Activated T-helper 2 cell treated with anti-CD3 and anti-CD28 coated beads, Interferon-gamma antibody, Interleukin-2, Interleukin-4, amounts not matched to agents 10 μg/mL and 5 μg/mL and 100 μg/mL, durations not matched to agents 14 hours and 24 hours and 36 hours (primary cell): ENCODE measurements around the gene ZNF320. TPM values are rescaled to one million over a fixed set of nuclear protein-coding genes. Genes with fewer than 3 reads are reported as not detected.
A peak's percentile ranks its signal among the peaks of the same experiment; 100 is the strongest.
"Not testable (repeated sequence)": the region's sequence is repeated elsewhere in the genome, so short reads cannot be mapped to it uniquely, and the experiment has no call there.

Source experiments
- DNase-seq: peaks from one replicate; pipeline ENCODE4 v3.0.0; 2021; ENCODE audit warnings: low spot score
- H3K27ac Mint-ChIP-seq: one replicate; pipeline ENCODE4 v1.8.0; 2021; ENCODE audit warnings: mixed read lengths
- H3K27me3 Mint-ChIP-seq: one replicate; pipeline ENCODE4 v1.8.0; 2021; ENCODE audit warnings: low read depth, mixed read lengths
- H3K36me3 Mint-ChIP-seq: one replicate; pipeline ENCODE4 v1.8.0; 2021; ENCODE audit warnings: low read depth, mixed read lengths
- H3K4me1 Mint-ChIP-seq: one replicate; pipeline ENCODE4 v1.8.0; 2021; ENCODE audit warnings: low read depth, mixed read lengths
- H3K4me3 Mint-ChIP-seq: one replicate; pipeline ENCODE4 v1.8.0; 2021; ENCODE audit warnings: low read depth, mild to moderate bottlenecking, moderate library complexity, mixed read lengths
- H3K9me3 Mint-ChIP-seq: one replicate; pipeline ENCODE4 v1.8.0; 2021; ENCODE audit warnings: mixed read lengths
- intact Hi-C: fragments of 100-400 bp; cut with micrococcal nuclease; formaldehyde crosslinking; loops from one replicate; pipeline ENCODE4 v1.15.1; 2023
- total RNA-seq: library from RNA; stranded (reverse); gene quantifications from 2 replicates; pipeline ENCODE4 v1.2.3, GENCODE V29; 2022

The ZNF320 gene
- total RNA-seq, 1 donor from 2014 or later = 9.1 TPM

- intact Hi-C loops = loop anchor here (2.0 to 10.0 kb wide), 3 partner anchors 161 to 454 kb away; partner anchors contain the start of genes ZNF160, ZNF611 and ZNF765
- not testable (repeated sequence) for H3K27me3 Mint-ChIP-seq, DNase-seq, H3K27ac Mint-ChIP-seq
- Mint-ChIP-seq H3K9me3 (peaks cover 36% of the 10 kb centered on the region), H3K4me3 (peak overlapping the region; percentile 90), H3K36me3 (peaks cover 43% of the 10 kb centered on the region), H3K4me1 (peaks cover 26% of the 10 kb centered on the region)
Measured at GRCh38 chr19:52940905-52941304, 43.5 kb upstream of the ZNF320 start.

GRCh38 chr19:52938761-52939160 lies 41.3 kb upstream of the ZNF320 start:
- DNase-seq = no peak
- peak overlapping the region; percentile 47 for H3K4me3 Mint-ChIP-seq
- intact Hi-C loops = no loop called here
- peaks cover 28% of the 10 kb centered on the region for H3K4me1 Mint-ChIP-seq
- H3K36me3 Mint-ChIP-seq = peaks cover 62% of the 10 kb centered on the region
- H3K9me3 Mint-ChIP-seq = peaks cover 25% of the 10 kb centered on the region
- H3K27ac Mint-ChIP-seq = peak overlapping the region; percentile 44
- no peaks in the 10 kb centered on the region for H3K27me3 Mint-ChIP-seq

DNA sequence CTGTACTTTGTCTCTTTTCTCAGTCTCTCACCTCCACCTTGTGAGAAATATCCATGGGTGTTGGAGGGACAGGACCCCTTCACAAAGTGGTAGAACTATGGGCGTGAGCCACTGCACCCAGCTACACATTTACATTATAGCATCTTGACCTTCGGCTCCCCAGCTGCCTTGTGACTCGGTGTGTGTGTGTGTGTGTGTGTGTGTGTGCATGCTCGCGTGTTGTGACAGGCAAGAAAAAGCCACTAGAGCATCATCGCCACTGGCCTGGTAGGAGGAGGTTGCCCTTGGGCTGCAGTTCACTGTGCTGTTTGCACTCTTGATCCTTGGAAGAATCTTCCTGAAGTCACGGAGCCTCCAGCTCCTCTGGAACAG lies 39.5 kb upstream of the ZNF320 start:
- Mint-ChIP-seq H3K4me3 (no peak overlapping the region), H3K36me3 (peaks cover 77% of the 10 kb centered on the region), H3K27me3 (no peaks in the 10 kb centered on the region), H3K27ac (no peak overlapping the region), H3K9me3 (peaks cover 39% of the 10 kb centered on the region), H3K4me1 (peaks cover 28% of the 10 kb centered on the region)
- DNase-seq = no peak
- intact Hi-C loops = no loop called here

DNA sequence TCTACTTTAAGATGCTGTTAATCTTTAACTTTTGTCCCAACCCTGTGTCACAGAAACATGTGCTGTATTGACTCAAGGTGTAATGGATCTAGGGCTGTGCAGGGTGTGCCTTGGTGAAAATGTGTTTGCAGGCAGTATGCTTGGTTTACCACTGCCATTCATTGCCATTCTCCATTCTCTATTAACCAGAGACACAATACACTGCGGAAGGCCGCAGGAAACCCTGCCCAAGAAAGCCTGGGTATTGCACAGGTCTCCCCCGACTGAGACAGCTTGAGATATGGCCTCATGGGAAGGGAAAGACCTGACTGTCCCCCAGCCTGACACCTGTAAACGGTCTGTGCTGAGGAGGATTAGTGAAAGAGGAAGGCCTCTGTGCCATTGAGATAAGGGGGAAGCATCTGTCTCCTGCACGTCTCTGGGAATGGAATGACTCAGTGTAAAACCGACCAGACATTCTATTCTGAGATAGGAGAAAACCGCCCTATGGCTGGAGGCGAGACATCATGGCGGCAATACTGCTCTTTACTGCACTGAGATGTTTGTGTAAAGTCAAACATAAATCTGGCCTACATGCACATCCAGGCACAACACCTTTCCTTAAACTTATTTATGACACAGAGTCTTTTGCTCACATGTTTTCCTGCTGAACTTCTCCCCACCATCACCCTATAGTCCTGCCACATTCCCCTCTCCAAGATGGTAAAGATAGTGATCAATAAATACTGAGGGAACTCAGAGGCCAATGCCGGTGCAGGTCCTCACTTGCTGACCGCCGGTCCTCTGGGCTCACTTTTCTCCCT lies 38.9 kb upstream of the ZNF320 start:
- no peak for DNase-seq
- intact Hi-C loops = no loop called here
- Mint-ChIP-seq H3K27ac (no peak overlapping the region), H3K4me1 (peaks cover 23% of the 10 kb centered on the region), H3K27me3 (no peaks in the 10 kb centered on the region), H3K9me3 (peaks cover 39% of the 10 kb centered on the region), H3K36me3 (peaks cover 76% of the 10 kb centered on the region), H3K4me3 (no peak overlapping the region)

- intact Hi-C loops = no loop called here
- peaks cover 76% of the 10 kb centered on the region for H3K36me3 Mint-ChIP-seq
- H3K27ac Mint-ChIP-seq = no peak overlapping the region
- no peak for DNase-seq
- peaks cover 17% of the 10 kb centered on the region for H3K4me1 Mint-ChIP-seq
- no peak overlapping the region for H3K4me3 Mint-ChIP-seq
- H3K27me3 Mint-ChIP-seq = no peaks in the 10 kb centered on the region
- peaks cover 39% of the 10 kb centered on the region for H3K9me3 Mint-ChIP-seq
Measured at GRCh38 chr19:52935434-52935833, 38.0 kb upstream of the ZNF320 start.

GRCh38 chr19:52924641-52925040 lies 27.2 kb upstream of the ZNF320 start:
- intact Hi-C loops, DNase-seq, H3K27ac Mint-ChIP-seq, H3K27me3 Mint-ChIP-seq, H3K4me3 Mint-ChIP-seq: not testable (repeated sequence)
- peaks cover 13% of the 10 kb centered on the region for H3K9me3 Mint-ChIP-seq
- H3K4me1 Mint-ChIP-seq = peaks cover 21% of the 10 kb centered on the region
- peaks cover 47% of the 10 kb centered on the region for H3K36me3 Mint-ChIP-seq

GRCh38 chr19:52923778-52924593 lies 26.6 kb upstream of the ZNF320 start:
- Mint-ChIP-seq H3K4me1 (peaks cover 21% of the 10 kb centered on the region), H3K4me3 (peak overlapping the region; percentile 92), H3K36me3 (peaks cover 40% of the 10 kb centered on the region), H3K9me3 (peaks cover 7% of the 10 kb centered on the region), H3K27me3 (no peaks in the 10 kb centered on the region), H3K27ac (peak overlapping the region; percentile 90)
- DNase-seq = no peak
- intact Hi-C loops = loop anchor here (2.0 kb wide), 3 partner anchors 19 to 39 kb away; partner anchors contain the start of genes ZNF320 and ZNF816

DNA sequence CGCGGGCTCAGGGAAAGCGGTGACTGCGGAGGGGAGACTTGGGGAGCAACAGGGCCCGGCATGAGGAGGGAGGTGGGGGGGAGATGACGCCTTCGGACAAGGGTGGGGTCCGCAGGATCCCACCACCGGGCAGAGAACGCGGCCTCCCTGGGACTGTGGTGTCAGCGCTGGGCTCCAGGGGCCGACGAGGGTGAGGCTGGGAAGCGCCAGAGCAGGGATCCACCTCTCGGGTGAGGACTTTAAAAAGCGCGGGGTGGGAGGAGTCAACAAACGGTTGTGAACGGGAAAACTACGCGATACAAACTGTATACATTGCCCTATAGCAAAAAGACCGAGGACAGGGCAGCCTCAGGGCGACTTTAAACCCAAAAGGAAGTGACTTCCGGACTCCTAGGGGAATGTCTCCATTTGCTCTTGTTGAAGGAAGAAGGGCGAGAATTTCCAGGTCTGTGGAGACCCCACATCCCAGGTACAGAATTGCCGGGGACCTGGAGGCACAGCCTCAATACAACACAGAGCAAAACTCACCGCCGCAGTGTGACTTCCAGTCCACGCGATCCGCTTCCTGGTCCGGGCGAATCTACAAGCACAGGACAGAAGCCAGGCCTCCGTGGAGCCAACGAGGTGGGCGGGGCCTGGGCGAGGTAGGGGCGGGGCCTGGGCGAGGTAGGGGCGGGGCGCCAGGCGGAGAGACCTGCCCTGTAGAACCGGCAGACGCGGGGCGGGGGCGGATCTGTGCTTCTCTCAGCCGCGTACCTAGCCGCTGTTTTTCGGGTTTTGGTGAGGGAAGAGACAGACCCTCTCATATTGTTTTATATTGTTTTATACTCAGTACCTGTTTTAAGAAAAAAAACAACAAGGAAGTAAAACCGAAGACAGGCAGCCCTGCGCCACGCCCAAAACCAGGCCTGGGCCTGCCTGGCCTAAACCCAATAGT lies 25.7 kb upstream of the ZNF320 start, which contains the start of gene ZNF888:
Gene ZNF888 (minus strand): TSS at position 588 of the 937 bp plus-strand sequence. CDS start 5,555 bp downstream, outside the sequence.
- DNase-seq = peak; percentile 81
- Mint-ChIP-seq H3K27me3 (no peaks in the 10 kb centered on the region), H3K27ac (peak within 1 kb of the TSS; percentile 90), H3K4me3 (peak within 1 kb of the TSS; percentile 92), H3K9me3 (no peaks in the 10 kb centered on the region), H3K36me3 (peaks cover 32% of the 10 kb centered on the region), H3K4me1 (peaks cover 21% of the 10 kb centered on the region)
- intact Hi-C loops = loop anchor here (2.0 kb wide), 3 partner anchors 20 to 40 kb away; partner anchors contain the start of genes ZNF320 and ZNF816

- Mint-ChIP-seq H3K9me3 (peaks cover 26% of the 10 kb centered on the region), H3K36me3 (peaks cover 63% of the 10 kb centered on the region), H3K4me1 (peaks cover 12% of the 10 kb centered on the region), H3K4me3 (no peak overlapping the region), H3K27ac (no peak overlapping the region), H3K27me3 (no peaks in the 10 kb centered on the region)
- no peak for DNase-seq
- intact Hi-C loops = no loop called here
Measured at GRCh38 chr19:52917531-52917930, 20.1 kb upstream of the ZNF320 start.

DNA sequence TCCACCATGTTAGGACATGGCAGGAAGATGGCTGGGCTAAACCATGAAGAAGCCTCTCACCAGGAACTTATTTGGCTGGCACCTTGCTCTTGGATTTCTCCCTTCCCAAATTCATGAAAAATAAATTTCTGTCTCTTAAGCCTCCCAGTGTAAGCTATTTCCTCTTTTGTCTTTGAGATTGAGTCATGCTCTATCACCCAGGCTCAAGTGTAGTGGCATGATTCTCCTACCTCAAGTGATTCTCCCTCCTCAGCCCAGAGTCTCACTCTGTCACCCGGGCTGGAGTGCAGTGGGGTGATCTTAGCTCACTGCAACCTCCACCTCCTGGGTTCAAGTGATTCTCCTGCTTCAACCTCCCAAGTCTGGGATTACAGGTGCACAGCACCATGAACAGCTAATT lies 13.2 kb upstream of the ZNF320 start:
- Mint-ChIP-seq H3K27me3 (no peaks in the 10 kb centered on the region), H3K9me3 (peaks cover 53% of the 10 kb centered on the region), H3K36me3 (peaks cover 87% of the 10 kb centered on the region), H3K4me1 (no peaks in the 10 kb centered on the region), H3K27ac (no peak overlapping the region), H3K4me3 (no peak overlapping the region)
- intact Hi-C loops = no loop called here
- DNase-seq = no peak

DNA sequence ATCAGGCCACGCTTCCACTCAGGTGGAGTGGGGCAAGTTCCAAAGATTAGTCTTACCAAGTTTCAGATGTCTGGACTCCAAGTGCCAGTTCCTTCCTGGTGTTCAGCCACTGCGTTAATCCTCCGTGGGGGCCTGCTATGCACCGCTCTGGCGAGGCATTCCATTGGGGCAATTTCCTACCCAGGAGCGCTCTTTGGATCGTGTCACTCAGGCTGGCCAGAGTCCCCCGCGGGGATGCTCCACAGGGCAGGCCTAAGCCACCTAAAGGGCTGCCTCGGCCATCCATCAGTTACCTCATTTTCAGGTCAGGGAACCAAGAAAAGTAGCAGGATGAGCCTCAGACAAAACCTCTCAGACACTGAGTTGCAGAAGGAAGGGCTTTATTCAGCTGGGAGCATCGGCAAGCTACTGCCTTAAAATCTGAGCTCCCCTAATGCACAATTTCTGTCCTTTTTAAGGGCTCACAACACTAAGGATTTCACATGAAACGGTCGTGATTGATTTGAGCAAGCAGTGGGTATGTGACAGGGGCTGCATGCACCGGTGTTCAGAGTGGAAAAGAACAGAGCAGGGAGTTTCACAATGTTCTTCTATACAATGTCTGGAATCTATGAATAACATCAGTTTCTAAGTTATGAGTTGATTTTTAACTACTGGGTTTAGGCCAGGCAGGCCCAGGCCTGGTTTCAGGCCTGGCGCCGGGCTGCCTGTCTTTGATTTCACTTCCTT lies 6.8 kb upstream of the ZNF320 start:
- H3K27me3 Mint-ChIP-seq, H3K27ac Mint-ChIP-seq, H3K4me1 Mint-ChIP-seq, DNase-seq, H3K4me3 Mint-ChIP-seq, intact Hi-C loops: not testable (repeated sequence)
- H3K36me3 Mint-ChIP-seq = peaks cover 52% of the 10 kb centered on the region
- peaks cover 53% of the 10 kb centered on the region for H3K9me3 Mint-ChIP-seq
